Bronchial epithelial cell (primary cell): ENCODE results near the gene PKN2. TPM values are rescaled to one million over a fixed set of nuclear protein-coding genes. Genes with fewer than 3 reads are reported as not detected.

ENCODE experiments used
- DNase-seq: peaks from one replicate; pipeline ENCODE4 v3.0.0-alpha.2; 2010; ENCODE audit warnings: low read depth
- FAIRE-seq: peaks from 2 replicates; lab custom pipeline; 2011; peaks lifted over from hg19 to GRCh38; lab: Jason Lieb, UNC
- H3K27me3 ChIP-seq: 2 replicates; pipeline ENCODE4 v1.5.1; 2011; ENCODE audit warnings: low read length; ENCODE audit not compliant: control insufficient read depth, insufficient read depth
- H3K36me3 ChIP-seq: 2 replicates; pipeline ENCODE4 v1.5.1; 2011; ENCODE audit warnings: low read length; ENCODE audit not compliant: control insufficient read depth, insufficient read depth
- H3K4me3 ChIP-seq: 2 replicates; pipeline ENCODE4 v1.5.1; 2011; ENCODE audit warnings: mild to moderate bottlenecking, low read depth, low read length, control low read depth
- total RNA-seq: library from RNA; depleted of rRNA; stranded (reverse); fragments of >200 nt; gene quantifications from 2 replicates; pipeline ENCODE4 v1.2.1, GENCODE V29; 2014
- TF ChIP-seq, protein P1 (sequence below): IDR thresholded peaks from 2 replicates; pipeline ENCODE4 v1.5.1; 2011; ENCODE audit warnings: mild to moderate bottlenecking, moderate library complexity, low read length, control low read depth, inconsistent platforms; ENCODE audit not compliant: insufficient read depth, severe bottlenecking

Gene PKN2
- total RNA-seq, 1 donor from 2014 or later = 18.2 TPM

DNA sequence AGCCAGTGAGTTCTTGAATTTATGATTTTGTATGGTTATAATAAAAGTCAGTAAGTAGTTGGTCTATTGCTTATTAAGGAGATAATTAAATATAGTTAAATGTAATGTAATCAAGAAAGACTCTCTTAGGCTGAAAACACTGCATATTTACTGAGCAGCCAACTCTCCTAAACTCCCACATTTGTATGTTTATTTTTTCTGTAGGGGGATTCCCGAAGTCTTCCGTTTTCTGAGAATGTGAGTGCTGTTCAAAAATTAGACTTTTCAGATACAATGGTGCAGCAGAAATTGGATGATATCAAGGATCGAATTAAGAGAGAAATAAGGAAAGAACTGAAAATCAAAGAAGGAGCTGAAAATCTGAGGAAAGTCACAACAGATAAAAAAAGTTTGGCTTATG, 56.7 kb downstream of the PKN2 start:
- TF ChIP-seq, protein P1, sequence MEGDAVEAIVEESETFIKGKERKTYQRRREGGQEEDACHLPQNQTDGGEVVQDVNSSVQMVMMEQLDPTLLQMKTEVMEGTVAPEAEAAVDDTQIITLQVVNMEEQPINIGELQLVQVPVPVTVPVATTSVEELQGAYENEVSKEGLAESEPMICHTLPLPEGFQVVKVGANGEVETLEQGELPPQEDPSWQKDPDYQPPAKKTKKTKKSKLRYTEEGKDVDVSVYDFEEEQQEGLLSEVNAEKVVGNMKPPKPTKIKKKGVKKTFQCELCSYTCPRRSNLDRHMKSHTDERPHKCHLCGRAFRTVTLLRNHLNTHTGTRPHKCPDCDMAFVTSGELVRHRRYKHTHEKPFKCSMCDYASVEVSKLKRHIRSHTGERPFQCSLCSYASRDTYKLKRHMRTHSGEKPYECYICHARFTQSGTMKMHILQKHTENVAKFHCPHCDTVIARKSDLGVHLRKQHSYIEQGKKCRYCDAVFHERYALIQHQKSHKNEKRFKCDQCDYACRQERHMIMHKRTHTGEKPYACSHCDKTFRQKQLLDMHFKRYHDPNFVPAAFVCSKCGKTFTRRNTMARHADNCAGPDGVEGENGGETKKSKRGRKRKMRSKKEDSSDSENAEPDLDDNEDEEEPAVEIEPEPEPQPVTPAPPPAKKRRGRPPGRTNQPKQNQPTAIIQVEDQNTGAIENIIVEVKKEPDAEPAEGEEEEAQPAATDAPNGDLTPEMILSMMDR = no peak
- FAIRE-seq (no peak), DNase-seq (no peak)
- Histone ChIP-seq H3K27me3 (no peaks in the 10 kb centered on the region), H3K36me3 (no peaks in the 10 kb centered on the region), H3K4me3 (no peak overlapping the region)

DNA sequence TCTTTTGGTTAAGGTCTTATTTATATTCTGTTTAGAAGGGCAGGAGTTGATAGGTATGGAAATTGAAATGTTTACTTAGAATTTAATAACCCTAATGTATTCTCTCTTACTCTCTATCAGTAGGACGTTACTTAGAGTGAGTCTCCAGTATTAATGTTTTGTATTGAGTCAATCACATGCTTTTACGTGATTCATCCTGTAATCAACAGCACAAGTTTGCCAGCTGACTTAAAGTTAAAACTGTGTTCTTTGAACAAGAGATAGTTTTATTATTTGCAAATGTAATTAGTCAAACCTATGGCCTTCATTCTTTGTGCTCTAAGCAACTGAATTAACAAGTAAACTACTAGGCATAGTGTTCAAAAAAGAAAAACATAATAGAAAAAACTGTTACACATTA, 57.3 kb downstream of the PKN2 start:
- DNase-seq (peak; percentile 73), FAIRE-seq (no peak)
- TF ChIP-seq, protein P1 = no peak

DNA sequence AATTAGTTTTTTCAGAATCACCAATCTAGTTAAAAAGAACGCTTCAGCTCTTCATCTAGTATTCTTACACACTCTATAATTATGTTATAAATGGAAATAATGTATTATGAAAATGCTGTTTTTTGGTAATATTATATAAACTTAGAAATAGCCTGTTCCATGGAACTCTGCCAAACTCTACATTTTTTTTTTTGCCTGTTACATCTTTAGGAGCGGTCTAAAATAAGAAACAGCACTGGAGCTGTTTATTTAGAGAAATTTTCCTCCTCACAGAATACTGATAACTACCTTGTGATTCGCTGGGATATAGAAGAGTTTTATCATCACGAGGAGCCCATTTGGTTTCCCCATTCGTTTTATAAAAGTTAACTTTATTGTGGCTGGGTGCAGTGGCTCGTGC, 58.5 kb downstream of the PKN2 start:
- TF ChIP-seq, protein P1 = no peak
- H3K4me3 ChIP-seq = no peak overlapping the region
- no peak for FAIRE-seq

More for the DNA sequence above, 57.3 kb downstream of the PKN2 start:
- Histone ChIP-seq H3K27me3 (no peaks in the 10 kb centered on the region), H3K4me3 (no peak overlapping the region), H3K36me3 (no peaks in the 10 kb centered on the region)

DNA sequence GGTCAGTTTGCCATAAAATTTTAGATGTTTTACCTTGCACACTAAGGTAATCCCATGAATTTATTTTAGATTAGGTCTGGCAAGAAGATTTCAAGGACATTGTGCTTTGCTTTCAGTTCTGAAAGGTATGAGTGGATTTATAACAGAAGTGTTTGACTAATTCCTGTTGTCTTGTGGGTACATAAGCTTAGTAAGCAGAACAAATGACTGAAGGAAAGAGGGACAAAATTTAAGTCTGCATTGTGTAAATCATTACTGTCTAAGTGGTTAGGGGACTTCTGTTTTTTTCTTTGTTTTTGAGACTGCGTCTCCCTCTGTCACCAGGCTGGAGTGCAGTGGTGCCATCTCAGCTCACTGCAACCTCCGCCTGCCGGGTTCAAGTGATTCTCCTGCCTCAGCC, 60.1 kb downstream of the PKN2 start:
- Histone ChIP-seq H3K4me3 (no peak overlapping the region), H3K27me3 (no peaks in the 10 kb centered on the region), H3K36me3 (no peaks in the 10 kb centered on the region)
- TF ChIP-seq, protein P1 = no peak
- FAIRE-seq (no peak), DNase-seq (no peak)

More for the DNA sequence above, 58.5 kb downstream of the PKN2 start:
- no peaks in the 10 kb centered on the region for H3K27me3 ChIP-seq
- no peak for DNase-seq
- H3K36me3 ChIP-seq = no peaks in the 10 kb centered on the region

DNA sequence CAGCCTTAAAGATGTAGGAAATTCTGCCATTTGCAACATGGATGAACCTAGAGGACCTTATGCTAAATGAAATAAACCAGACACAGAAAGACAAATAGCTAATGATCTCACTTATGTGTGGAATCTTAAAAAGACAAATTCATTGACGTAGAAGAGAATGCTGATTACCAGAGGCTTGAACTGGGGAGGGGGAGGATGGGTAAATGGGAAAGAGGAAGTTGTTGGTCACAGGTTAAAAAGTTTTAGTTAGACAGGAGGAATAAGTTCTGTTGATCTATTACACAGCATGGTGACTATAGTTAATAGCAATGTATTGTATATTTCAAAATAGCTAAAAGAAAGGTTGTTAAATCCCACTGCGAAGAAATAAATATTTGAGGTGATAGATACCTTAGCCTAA, 62.8 kb downstream of the PKN2 start:
- TF ChIP-seq, protein P1 = no peak
- Histone ChIP-seq H3K27me3 (no peaks in the 10 kb centered on the region), H3K4me3 (no peak overlapping the region), H3K36me3 (no peaks in the 10 kb centered on the region)
- DNase-seq = no peak
- no peak for FAIRE-seq

DNA sequence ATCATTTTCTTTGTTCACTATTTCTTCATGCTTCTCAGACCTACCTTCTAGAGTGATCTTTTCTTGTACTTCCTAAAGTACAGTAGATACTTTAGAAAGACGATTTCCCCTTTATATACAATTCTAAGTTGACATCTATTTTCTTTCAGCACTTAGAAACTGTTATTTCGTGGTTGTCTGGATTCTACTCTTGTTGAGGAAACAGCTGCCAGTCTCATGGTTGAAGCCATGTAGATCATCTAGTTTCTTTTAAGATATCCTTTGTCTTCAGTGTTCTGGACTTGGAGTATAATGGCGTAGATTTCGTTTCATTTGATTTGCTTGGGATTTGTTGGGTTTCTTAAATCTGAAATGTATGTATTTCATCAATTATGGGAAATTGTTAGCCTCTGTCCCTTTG, 67.6 kb downstream of the PKN2 start:
- no peak overlapping the region for H3K4me3 ChIP-seq
- H3K27me3 ChIP-seq = no peaks in the 10 kb centered on the region
- FAIRE-seq (no peak), DNase-seq (no peak)
- H3K36me3 ChIP-seq = no peaks in the 10 kb centered on the region
- TF ChIP-seq, protein P1 = no peak
